ENCODE data around the gene SLC6A20.

The SLC6A20 gene

DNA sequence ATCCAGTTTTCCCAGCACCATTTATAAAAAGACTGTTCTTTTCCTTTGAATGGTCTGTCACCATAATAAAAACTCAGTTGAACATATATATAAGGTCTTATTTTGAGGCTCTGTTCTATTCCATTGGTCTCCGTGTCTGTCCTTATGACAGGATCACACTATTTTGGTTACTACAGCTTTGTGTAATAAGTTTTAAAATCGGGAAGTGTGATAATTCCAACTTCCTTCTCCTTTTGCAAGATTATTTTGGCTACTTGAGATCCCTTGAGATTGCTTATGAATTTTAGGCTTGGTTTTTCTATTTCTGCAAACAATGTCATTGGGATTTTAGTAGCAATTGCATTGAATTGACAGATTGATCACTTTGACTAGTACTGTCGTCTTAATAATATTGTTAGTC is 71.4 kb downstream of the SLC6A20 start:
- H3K27me3 ChIP-seq (ENCODE audit: control insufficient read depth, insufficient read depth, low read length) = no peaks in the 10 kb centered on the region
- H3K36me3 ChIP-seq (ENCODE audit: control insufficient read depth, insufficient read depth, low read length) = peaks cover 3% of the 10 kb centered on the region; the same call in 1 of the 2 replicates
- no peak overlapping the region for H3K27ac ChIP-seq (ENCODE audit: low read length)
- H3K4me3 ChIP-seq (ENCODE audit: low read length) = no peak overlapping the region
- DNase-seq (ENCODE audit: low read depth, low spot score) = no peak
- no CpG with 5 or more reads among the region's 3 CpGs for WGBS (ENCODE audit: insufficient coverage, insufficient read length)
- no peaks in the 10 kb centered on the region for H3K9me3 ChIP-seq (ENCODE audit: control insufficient read depth, insufficient read depth, low read length)
- no peaks in the 10 kb centered on the region for H3K4me1 ChIP-seq (ENCODE audit: control insufficient read depth, insufficient read depth, low read length)

DNA sequence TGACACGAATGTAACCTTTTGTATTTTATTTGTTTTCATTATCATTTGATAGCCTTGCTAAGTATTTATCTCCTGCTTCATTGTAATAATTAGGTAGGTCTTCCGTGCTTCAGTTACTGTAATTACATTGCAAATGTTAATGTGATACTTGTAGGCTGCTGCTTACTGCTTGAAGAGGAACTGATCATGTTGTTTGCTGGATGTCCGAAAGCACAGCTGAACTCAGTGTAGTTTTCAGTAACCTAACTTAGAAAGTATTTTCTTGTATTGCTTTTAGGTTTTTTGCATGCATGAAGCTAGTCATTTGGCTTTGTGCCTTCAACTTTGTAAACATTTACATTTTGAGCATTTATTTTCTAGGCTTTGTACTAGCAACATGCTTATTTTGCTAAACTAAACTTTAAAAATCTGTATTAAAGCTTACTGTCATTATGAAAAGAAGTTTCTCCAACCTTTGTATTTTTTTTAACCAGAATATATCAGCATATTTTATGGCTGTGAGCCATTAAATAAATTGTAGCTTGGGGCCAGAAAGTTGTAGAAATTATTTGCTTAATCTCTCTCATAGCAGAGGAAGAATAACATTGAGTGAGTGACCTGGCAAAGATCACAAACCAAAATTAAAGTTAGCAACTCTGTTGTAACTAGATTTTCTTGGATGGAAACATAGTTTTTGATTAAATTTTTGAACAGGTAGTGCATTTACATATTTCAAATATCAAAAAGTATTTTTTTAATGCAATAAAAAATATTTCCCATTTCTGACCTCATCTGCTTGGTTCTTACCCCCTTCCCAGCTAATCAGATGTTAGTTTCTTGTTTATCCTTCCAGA is 76.5 kb downstream of the SLC6A20 start:
- no peak overlapping the region for H3K27ac ChIP-seq (ENCODE audit: low read length)
- peaks cover 3% of the 10 kb centered on the region; the same call in 1 of the 2 replicates for H3K36me3 ChIP-seq (ENCODE audit: control insufficient read depth, insufficient read depth, low read length)

GRCh38 chr3:45716790-45717336 is 79.5 kb downstream of the SLC6A20 start:
- no peaks in the 10 kb centered on the region for H3K9me3 ChIP-seq (ENCODE audit: control insufficient read depth, insufficient read depth, low read length)
- H3K27ac ChIP-seq (ENCODE audit: low read length) = no peak overlapping the region
- no peaks in the 10 kb centered on the region for H3K27me3 ChIP-seq (ENCODE audit: control insufficient read depth, insufficient read depth, low read length)
- DNase-seq (ENCODE audit: low read depth, low spot score) = no peak
- no peaks in the 10 kb centered on the region for H3K4me1 ChIP-seq (ENCODE audit: control insufficient read depth, insufficient read depth, low read length)
- H3K36me3 ChIP-seq (ENCODE audit: control insufficient read depth, insufficient read depth, low read length) = no peaks in the 10 kb centered on the region; the same call in 1 of the 2 replicates
- H3K4me3 ChIP-seq (ENCODE audit: low read length) = no peak overlapping the region
- no CpG with 5 or more reads among the region's 3 CpGs for WGBS (ENCODE audit: insufficient coverage, insufficient read length)

More for the DNA sequence above, 76.5 kb downstream of the SLC6A20 start:
- DNase-seq (ENCODE audit: low read depth, low spot score) = no peak
- Histone ChIP-seq H3K9me3 (ENCODE audit: control insufficient read depth, insufficient read depth, low read length) (no peaks in the 10 kb centered on the region), H3K4me1 (ENCODE audit: control insufficient read depth, insufficient read depth, low read length) (no peaks in the 10 kb centered on the region), H3K27me3 (ENCODE audit: control insufficient read depth, insufficient read depth, low read length) (no peaks in the 10 kb centered on the region), H3K4me3 (ENCODE audit: low read length) (no peak overlapping the region)
- WGBS (ENCODE audit: insufficient coverage, insufficient read length) = no CpG with 5 or more reads among the region's 3 CpGs

GRCh38 chr3:45715945-45716344 is 80.4 kb downstream of the SLC6A20 start:
- peaks cover 3% of the 10 kb centered on the region; the same call in 1 of the 2 replicates for H3K36me3 ChIP-seq (ENCODE audit: control insufficient read depth, insufficient read depth, low read length)
- no CpG with 5 or more reads among the region's 2 CpGs for WGBS (ENCODE audit: insufficient coverage, insufficient read length)
- no peaks in the 10 kb centered on the region for H3K27me3 ChIP-seq (ENCODE audit: control insufficient read depth, insufficient read depth, low read length)
- no peak overlapping the region for H3K27ac ChIP-seq (ENCODE audit: low read length)
- no peaks in the 10 kb centered on the region for H3K4me1 ChIP-seq (ENCODE audit: control insufficient read depth, insufficient read depth, low read length)
- no peak for DNase-seq (ENCODE audit: low read depth, low spot score)
- no peaks in the 10 kb centered on the region for H3K9me3 ChIP-seq (ENCODE audit: control insufficient read depth, insufficient read depth, low read length)
- H3K4me3 ChIP-seq (ENCODE audit: low read length) = no peak overlapping the region

DNA sequence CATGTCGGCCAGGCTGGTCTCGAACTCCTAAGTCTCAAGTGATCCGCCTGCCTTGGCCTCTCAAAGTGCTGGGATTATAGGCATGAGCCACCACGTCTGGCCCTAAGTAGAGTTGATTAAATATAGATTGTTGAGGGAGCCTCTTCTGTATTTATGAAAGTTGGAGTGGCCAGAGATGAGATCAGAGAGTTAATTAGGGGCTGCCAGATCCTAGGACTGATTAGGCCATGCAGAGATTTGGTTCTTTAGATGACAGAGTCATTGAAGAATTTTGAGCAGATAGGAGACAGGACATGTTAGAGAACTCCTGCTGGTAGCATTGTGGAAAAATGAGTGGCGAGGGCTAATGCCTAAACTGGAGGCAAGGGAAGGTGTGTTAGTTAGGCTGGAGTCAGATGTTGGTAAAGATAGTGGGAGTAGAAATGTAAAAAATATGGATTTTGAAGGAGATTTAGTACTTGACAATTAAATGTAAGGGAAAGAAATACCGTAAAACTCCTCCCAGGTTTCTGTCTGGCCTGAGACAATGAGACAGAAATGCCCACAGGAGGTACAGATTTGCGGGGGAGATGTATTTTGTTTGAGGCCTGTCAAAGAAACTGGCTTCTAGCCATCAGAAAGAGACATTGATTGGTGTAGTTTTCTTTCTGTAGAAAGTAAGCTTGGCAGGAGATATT is 83.8 kb downstream of the SLC6A20 start:
- no peak for DNase-seq (ENCODE audit: low read depth, low spot score)
- 100% methylated on average over 1 of the region's 7 CpGs for WGBS (ENCODE audit: insufficient coverage, insufficient read length)
- Histone ChIP-seq H3K4me3 (ENCODE audit: low read length) (no peak overlapping the region), H3K9me3 (ENCODE audit: control insufficient read depth, insufficient read depth, low read length) (no peaks in the 10 kb centered on the region), H3K27ac (ENCODE audit: low read length) (no peak overlapping the region), H3K27me3 (ENCODE audit: control insufficient read depth, insufficient read depth, low read length) (no peaks in the 10 kb centered on the region), H3K36me3 (ENCODE audit: control insufficient read depth, insufficient read depth, low read length) (peaks cover 6% of the 10 kb centered on the region; the same call in 1 of the 2 replicates), H3K4me1 (ENCODE audit: control insufficient read depth, insufficient read depth, low read length) (no peaks in the 10 kb centered on the region)

DNA sequence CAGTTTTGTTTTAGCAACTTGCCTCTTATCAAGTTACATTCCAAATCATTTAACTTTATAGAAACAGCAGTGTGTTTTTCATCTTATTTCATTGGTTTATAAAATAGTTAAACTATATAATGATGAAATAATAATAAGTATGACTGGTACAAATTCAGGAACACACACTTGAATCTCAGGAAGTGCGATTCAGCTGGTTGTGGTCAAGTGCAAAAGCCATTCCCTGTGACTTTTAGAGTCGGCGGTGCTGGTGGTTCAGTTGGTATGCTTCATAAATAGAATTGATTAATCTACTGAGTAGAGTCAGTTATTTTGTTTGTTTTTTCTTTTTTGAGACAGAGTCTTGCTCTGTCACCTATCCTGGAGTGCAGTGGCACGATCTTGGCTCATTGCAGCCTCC is 84.4 kb downstream of the SLC6A20 start:
- Histone ChIP-seq H3K9me3 (ENCODE audit: control insufficient read depth, insufficient read depth, low read length) (no peaks in the 10 kb centered on the region), H3K27me3 (ENCODE audit: control insufficient read depth, insufficient read depth, low read length) (no peaks in the 10 kb centered on the region), H3K27ac (ENCODE audit: low read length) (no peak overlapping the region), H3K4me1 (ENCODE audit: control insufficient read depth, insufficient read depth, low read length) (no peaks in the 10 kb centered on the region), H3K4me3 (ENCODE audit: low read length) (no peak overlapping the region), H3K36me3 (ENCODE audit: control insufficient read depth, insufficient read depth, low read length) (peaks cover 6% of the 10 kb centered on the region; the same call in 1 of the 2 replicates)
- WGBS (ENCODE audit: insufficient coverage, insufficient read length) = no CpG with 5 or more reads among the region's 4 CpGs
- DNase-seq (ENCODE audit: low read depth, low spot score) = no peak

DNA sequence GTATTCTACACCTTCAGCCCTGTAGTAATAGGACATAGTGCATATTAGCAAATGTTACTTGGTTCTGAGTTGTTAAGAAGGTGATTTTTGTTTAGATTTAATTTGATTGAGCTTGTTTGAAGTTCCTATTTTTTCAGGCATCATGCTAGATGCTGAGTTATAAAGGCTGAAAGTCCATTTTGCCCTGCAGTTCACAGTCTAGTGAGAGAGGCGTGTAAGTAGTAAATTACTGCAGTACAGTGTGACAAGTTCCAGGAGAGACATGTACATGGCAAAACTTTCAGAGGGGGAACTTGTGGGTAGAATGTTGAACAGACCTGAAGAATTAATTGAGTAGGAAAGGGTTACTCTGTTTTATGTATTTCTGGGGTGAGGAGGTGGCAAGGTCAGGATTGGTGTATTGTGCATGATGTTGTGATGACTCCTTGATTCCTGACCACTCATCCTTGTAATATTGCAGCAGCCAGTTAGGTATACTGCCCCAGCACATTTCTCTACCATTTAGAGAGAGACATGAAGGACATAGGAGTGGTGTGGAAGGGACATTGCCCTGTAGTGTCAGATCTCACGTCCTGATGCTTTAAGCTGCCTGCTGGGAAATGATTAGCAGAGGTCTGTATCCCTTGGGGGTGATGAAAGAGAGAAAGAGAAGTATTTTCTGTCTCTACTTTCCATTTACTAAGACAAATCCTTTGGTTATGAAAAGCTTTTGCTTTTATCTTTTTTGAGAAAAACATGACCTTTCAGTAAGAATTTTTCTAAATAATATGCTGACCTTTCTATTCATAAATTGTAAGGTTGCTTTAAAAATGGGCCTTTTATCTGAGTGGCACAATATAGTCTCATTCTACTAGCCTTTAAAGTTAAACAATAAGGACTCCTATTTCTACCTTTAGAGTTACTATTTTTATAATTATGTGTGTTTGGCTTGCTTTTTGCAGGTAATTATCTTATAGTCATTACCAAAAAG is 90.2 kb downstream of the SLC6A20 start:
- no CpG with 5 or more reads among the region's 2 CpGs for WGBS (ENCODE audit: insufficient coverage, insufficient read length)
- Histone ChIP-seq H3K36me3 (ENCODE audit: control insufficient read depth, insufficient read depth, low read length) (peaks cover 7% of the 10 kb centered on the region; the same call in 1 of the 2 replicates), H3K4me1 (ENCODE audit: control insufficient read depth, insufficient read depth, low read length) (0 out of 2 replicates have a peak, but pooled peaks cover 2% of the 10 kb centered on the region), H3K9me3 (ENCODE audit: control insufficient read depth, insufficient read depth, low read length) (no peaks in the 10 kb centered on the region), H3K27me3 (ENCODE audit: control insufficient read depth, insufficient read depth, low read length) (no peaks in the 10 kb centered on the region), H3K4me3 (ENCODE audit: low read length) (no peak overlapping the region), H3K27ac (ENCODE audit: low read length) (no peak overlapping the region)
- DNase-seq (ENCODE audit: low read depth, low spot score) = no peak
